ENCODE results near the gene TYK2. TPM values are rescaled to one million over a fixed set of nuclear protein-coding genes. Genes with fewer than 3 reads are reported as not detected.
A peak's percentile ranks its signal among the peaks of the same experiment; 100 is the strongest.

Gene TYK2
- total RNA-seq, 1 donor from 2014 or later = 36.1 TPM

DNA sequence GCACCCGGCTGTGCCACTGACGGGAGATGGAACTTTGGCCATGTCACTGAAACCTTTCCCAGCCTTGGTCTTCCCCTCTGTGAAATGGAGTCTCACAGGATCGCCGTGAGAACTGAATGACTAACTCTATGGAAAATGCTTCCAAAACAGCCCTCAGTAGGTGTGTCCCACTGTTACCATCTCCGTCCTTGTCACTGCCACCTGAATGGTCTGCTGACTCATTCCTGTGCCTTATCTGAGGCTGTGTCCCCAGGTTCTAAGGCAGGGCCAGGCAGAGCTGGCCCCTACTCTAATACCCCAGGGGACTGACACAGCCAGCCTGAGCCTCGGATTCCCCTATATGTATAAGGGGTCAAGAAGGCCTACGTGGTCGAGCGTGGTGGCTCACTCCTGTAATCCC, 18.4 kb upstream of the TYK2 start:
- no peak for DNase-seq (ENCODE audit: low read depth)
- FAIRE-seq = no peak
- TF ChIP-seq, protein P1, sequence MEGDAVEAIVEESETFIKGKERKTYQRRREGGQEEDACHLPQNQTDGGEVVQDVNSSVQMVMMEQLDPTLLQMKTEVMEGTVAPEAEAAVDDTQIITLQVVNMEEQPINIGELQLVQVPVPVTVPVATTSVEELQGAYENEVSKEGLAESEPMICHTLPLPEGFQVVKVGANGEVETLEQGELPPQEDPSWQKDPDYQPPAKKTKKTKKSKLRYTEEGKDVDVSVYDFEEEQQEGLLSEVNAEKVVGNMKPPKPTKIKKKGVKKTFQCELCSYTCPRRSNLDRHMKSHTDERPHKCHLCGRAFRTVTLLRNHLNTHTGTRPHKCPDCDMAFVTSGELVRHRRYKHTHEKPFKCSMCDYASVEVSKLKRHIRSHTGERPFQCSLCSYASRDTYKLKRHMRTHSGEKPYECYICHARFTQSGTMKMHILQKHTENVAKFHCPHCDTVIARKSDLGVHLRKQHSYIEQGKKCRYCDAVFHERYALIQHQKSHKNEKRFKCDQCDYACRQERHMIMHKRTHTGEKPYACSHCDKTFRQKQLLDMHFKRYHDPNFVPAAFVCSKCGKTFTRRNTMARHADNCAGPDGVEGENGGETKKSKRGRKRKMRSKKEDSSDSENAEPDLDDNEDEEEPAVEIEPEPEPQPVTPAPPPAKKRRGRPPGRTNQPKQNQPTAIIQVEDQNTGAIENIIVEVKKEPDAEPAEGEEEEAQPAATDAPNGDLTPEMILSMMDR (IDR thresholded peaks at IDR 0.05; ENCODE audit: insufficient read depth, low read length, severe bottlenecking) = no peak
- H3K27me3 ChIP-seq (ENCODE audit: control insufficient read depth, insufficient read depth, low read length) = no peaks in the 10 kb centered on the region
- no peak overlapping the region for H3K4me3 ChIP-seq (ENCODE audit: low read depth, low read length)
- H3K36me3 ChIP-seq (ENCODE audit: control insufficient read depth, insufficient read depth, low read length) = peaks cover 14% of the 10 kb centered on the region

DNA sequence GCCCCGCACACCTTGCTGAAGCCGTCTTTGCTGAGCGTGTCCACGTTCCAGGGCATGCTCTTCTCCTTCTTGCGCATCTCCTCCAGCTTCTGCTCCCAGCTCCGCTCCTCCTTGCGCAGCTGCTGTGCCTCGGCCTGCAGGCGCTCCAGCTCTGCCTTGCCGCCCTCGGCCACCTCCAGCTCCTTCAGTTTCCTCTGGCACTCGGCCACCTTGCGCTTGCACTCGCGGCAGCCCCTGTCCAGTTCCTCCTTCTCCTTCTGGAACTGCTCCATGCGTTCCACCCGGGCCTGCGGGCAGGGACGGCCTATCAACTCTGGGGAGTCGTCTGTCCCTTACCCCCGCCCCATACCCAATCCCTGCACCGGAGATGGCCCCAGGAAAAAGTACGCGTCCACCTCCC, 15.5 kb upstream of the TYK2 start:
- no peak overlapping the region for H3K4me3 ChIP-seq (ENCODE audit: low read depth, low read length)
- H3K36me3 ChIP-seq (ENCODE audit: control insufficient read depth, insufficient read depth, low read length) = peaks cover 19% of the 10 kb centered on the region
- FAIRE-seq = no peak
- DNase-seq (ENCODE audit: low read depth) = no peak
- no peaks in the 10 kb centered on the region for H3K27me3 ChIP-seq (ENCODE audit: control insufficient read depth, insufficient read depth, low read length)
- TF ChIP-seq, protein P1 (IDR thresholded peaks at IDR 0.05; ENCODE audit: insufficient read depth, low read length, severe bottlenecking) = no peak

DNA sequence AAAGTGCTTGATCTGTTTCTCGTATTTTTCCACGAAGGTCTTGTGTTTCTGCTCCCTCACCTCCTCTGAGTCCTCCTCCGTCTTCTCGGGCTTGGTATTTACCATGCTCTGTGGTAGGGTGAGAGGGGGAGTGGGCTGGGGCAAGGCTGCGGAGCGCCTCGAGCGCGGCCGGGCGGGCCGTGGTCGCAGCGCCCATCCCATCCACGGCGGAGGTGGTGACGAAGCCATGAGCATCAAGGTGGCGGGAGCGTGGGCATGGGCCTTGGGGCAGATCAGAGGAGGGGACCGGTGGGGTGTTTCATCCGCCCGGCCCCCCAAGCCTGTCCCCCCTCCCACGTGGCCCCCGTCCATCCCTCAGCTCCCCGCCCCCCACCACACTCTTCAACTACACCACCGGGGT, 15.1 kb upstream of the TYK2 start:
- DNase-seq (ENCODE audit: low read depth) = no peak
- FAIRE-seq = peak; percentile 92
- Histone ChIP-seq H3K4me3 (ENCODE audit: low read depth, low read length) (no peak overlapping the region), H3K36me3 (ENCODE audit: control insufficient read depth, insufficient read depth, low read length) (peaks cover 19% of the 10 kb centered on the region), H3K27me3 (ENCODE audit: control insufficient read depth, insufficient read depth, low read length) (no peaks in the 10 kb centered on the region)
- TF ChIP-seq, protein P1 (IDR thresholded peaks at IDR 0.05; ENCODE audit: insufficient read depth, low read length, severe bottlenecking) = no peak

DNA sequence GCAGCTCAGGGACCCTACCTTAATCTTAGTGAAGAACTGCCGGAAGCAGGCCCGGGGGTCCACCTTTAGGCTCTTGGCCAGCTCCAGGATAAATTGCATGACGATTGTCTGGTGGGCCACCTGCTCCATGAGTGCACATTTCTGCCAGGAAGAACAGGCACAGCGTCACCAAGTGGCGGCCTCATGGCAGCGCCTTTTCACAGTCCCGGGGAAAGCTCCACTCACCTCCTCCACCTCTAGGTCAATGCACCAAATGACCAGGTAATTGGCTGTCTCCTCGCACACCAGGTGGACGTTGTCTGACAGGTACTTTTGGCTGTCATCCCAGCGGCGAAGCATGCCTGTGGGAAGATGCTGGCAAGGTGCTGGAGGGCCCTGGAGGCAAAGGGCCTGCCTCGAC, 14.6 kb upstream of the TYK2 start:
- Histone ChIP-seq H3K27me3 (ENCODE audit: control insufficient read depth, insufficient read depth, low read length) (no peaks in the 10 kb centered on the region), H3K36me3 (ENCODE audit: control insufficient read depth, insufficient read depth, low read length) (peaks cover 19% of the 10 kb centered on the region), H3K4me3 (ENCODE audit: low read depth, low read length) (no peak overlapping the region)
- TF ChIP-seq, protein P1 (IDR thresholded peaks at IDR 0.05; ENCODE audit: insufficient read depth, low read length, severe bottlenecking) = no peak
- FAIRE-seq (no peak), DNase-seq (ENCODE audit: low read depth) (no peak)

DNA sequence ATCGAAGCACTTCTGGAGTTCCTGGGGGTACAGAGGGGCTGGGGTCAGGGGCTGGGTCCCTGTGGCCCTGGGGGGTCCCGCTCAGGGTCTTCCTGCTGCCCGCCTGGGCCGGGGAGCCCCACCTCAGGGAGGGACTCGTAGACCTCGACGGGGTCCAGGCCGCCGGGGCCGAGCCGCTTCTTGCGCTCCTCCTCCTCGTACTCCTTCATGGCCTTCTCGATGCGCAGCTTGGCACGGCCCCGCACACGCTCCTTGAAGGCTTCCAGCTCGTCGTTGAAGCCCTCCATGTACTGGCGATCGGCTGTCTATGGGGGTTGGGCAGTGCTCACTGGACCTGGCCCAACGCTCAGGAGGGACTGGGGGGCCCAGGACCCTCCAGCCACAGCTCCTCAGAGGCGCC, 12.8 kb upstream of the TYK2 start:
- Histone ChIP-seq H3K4me3 (ENCODE audit: low read depth, low read length) (no peak overlapping the region), H3K27me3 (ENCODE audit: control insufficient read depth, insufficient read depth, low read length) (no peaks in the 10 kb centered on the region), H3K36me3 (ENCODE audit: control insufficient read depth, insufficient read depth, low read length) (peaks cover 17% of the 10 kb centered on the region)
- DNase-seq (ENCODE audit: low read depth) = no peak
- TF ChIP-seq, protein P1 (IDR thresholded peaks at IDR 0.05; ENCODE audit: insufficient read depth, low read length, severe bottlenecking) = no peak
- FAIRE-seq = no peak

DNA sequence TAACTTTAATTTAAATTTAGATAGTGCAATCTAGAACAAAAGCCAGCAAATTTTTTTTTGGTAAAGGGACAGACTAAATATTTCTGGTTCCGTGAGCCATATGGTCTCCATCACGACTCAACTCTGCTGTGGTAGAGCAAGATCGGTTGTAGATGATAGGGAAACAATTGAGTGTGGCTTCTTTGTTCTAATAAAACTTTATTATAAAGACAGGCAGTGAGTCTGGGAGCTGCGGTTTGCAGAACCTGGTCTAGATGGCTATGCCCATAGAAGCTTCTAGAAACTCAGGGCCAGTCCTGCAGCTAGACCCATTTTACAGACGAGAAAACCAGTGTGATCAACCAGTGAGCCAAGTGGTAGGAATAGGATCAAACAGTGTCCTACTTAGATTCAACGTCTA, 11.7 kb upstream of the TYK2 start:
- Histone ChIP-seq H3K4me3 (ENCODE audit: low read depth, low read length) (no peak overlapping the region), H3K36me3 (ENCODE audit: control insufficient read depth, insufficient read depth, low read length) (peaks cover 17% of the 10 kb centered on the region), H3K27me3 (ENCODE audit: control insufficient read depth, insufficient read depth, low read length) (no peaks in the 10 kb centered on the region)
- DNase-seq (ENCODE audit: low read depth) (no peak), FAIRE-seq (no peak)
- TF ChIP-seq, protein P1 (IDR thresholded peaks at IDR 0.05; ENCODE audit: insufficient read depth, low read length, severe bottlenecking) = no peak

Measured in bronchial epithelial cell (primary cell).